OCI-LY7 (cell line): Measurements from ENCODE around the gene PPL. TPM values are rescaled to one million over a fixed set of nuclear protein-coding genes. Genes with fewer than 3 reads are reported as not detected.

Experiments used
- BruUV-seq: library from RNA; stranded (reverse); fragments of 400-500 nt; replicated peaks from 2 replicates; lab custom pipeline; 2021; lab: Mats Ljungman, UMichigan
- CTCF ChIA-PET: fragments of 300-600 bp; sonication (Branson Sonifier 250); formaldehyde crosslinking; loops from one replicate; lab custom pipeline; 2022; ENCODE audit warnings: antibody characterized with exemption; ENCODE audit not compliant: unreplicated experiment; lab: Charles Lee
- POLR2A ChIA-PET: fragments of 300-600 bp; sonication (Branson Sonifier 250); formaldehyde crosslinking; loops from one replicate; lab custom pipeline; 2022; ENCODE audit warnings: antibody characterized with exemption; lab: Charles Lee
- DNase-seq: peaks from one replicate; pipeline ENCODE4 v3.0.0-alpha.2; 2015; ENCODE audit warnings: low spot score
- H2AFZ ChIP-seq: fragments of 200-600 bp; sonication (generic), shearing (Covaris generic); 2 replicates; pipeline ENCODE4 v1.6.1; 2014; ENCODE audit warnings: mild to moderate bottlenecking, antibody characterized with exemption, low read length, moderate library complexity
- H3K27ac ChIP-seq: fragments of 200-600 bp; sonication (generic); 2 replicates; pipeline ENCODE4 v1.5.1; 2014; ENCODE audit warnings: mixed run types, low read depth, mild to moderate bottlenecking, moderate library complexity, low read length, inconsistent platforms; ENCODE audit not compliant: poor library complexity, severe bottlenecking
- H3K36me3 ChIP-seq: fragments of 200-600 bp; sonication (generic); 2 replicates; pipeline ENCODE4 v1.6.1; 2014; ENCODE audit warnings: mild to moderate bottlenecking, antibody characterized with exemption, low read length, moderate library complexity, mixed read lengths; ENCODE audit not compliant: insufficient read depth
- H3K4me1 ChIP-seq: fragments of 200-600 bp; sonication (generic); 2 replicates; pipeline ENCODE4 v1.5.1; 2014; ENCODE audit warnings: mild to moderate bottlenecking, low read length; ENCODE audit not compliant: insufficient read depth, poor library complexity, severe bottlenecking
- H3K4me2 ChIP-seq: fragments of 200-600 bp; sonication (generic); 2 replicates; pipeline ENCODE4 v1.6.1; 2014; ENCODE audit warnings: mild to moderate bottlenecking, low read length
- H3K4me3 ChIP-seq: fragments of 200-600 bp; sonication (generic); 2 replicates; pipeline ENCODE4 v1.5.1; 2014; ENCODE audit warnings: mild to moderate bottlenecking, low read depth, low read length; ENCODE audit not compliant: poor library complexity, severe bottlenecking
- H3K79me2 ChIP-seq: fragments of 200-600 bp; sonication (generic); 2 replicates; pipeline ENCODE4 v1.6.1; 2016; ENCODE audit warnings: low read depth, mild to moderate bottlenecking, low read length, moderate library complexity, mixed read lengths; ENCODE audit not compliant: insufficient read depth
- H3K9me2 ChIP-seq: fragments of 200-600 bp; sonication (generic); 2 replicates; pipeline ENCODE4 v1.6.1; 2016; ENCODE audit warnings: mild to moderate bottlenecking, low read length, mixed read lengths; ENCODE audit not compliant: insufficient read depth
- H3K9me3 ChIP-seq: fragments of 200-600 bp; sonication (generic); 2 replicates; pipeline ENCODE4 v1.6.1; 2014; ENCODE audit warnings: mild to moderate bottlenecking, mixed run types, low read length, mixed read lengths
- H4K20me1 ChIP-seq: fragments of 200-600 bp; sonication (generic); 2 replicates; pipeline ENCODE4 v1.6.1; 2014; ENCODE audit warnings: mild to moderate bottlenecking, antibody characterized with exemption, low read length, moderate library complexity, mixed read lengths; ENCODE audit not compliant: insufficient read depth
- CTCF ChIP-seq: fragments of 200-600 bp; sonication (generic); conservative IDR thresholded peaks from 2 replicates; pipeline ENCODE4 v1.5.1; 2014; ENCODE audit warnings: mild to moderate bottlenecking, antibody characterized with exemption, low read length, moderate library complexity, mixed read lengths
- EZH2phosphoT487 ChIP-seq: fragments of 200-600 bp; sonication (generic); IDR thresholded peaks from 2 replicates; pipeline ENCODE4 v1.6.1; 2018; ENCODE audit warnings: low read depth, borderline replicate concordance, mild to moderate bottlenecking, mixed run types, antibody characterized with exemption, low read length, moderate library complexity, mixed read lengths
- intact Hi-C: fragments of 100-400 bp; cut with micrococcal nuclease; formaldehyde crosslinking; loops from one replicate; pipeline ENCODE4 v1.10.0; 2022; ENCODE audit not compliant: unreplicated experiment
- total RNA-seq, 2 experiments: library from RNA; depleted of rRNA in 1 of 2; stranded (reverse); fragments of >200 nt in 1 of 2; shearing (Covaris generic) in 1 of 2; gene quantifications; 2 replicates each; pipeline ENCODE4 v1.2.3, GENCODE V29; 2014 to 2022

PPL gene
- total RNA-seq, 2 experiments from 2014 or later, result not detected

- H3K9me2 ChIP-seq, result no peaks in the 10 kb centered on the region
- H3K27ac ChIP-seq, result no peak overlapping the region
- H3K36me3 ChIP-seq, result peaks cover 92% of the 10 kb centered on the region
- 0 out of 2 replicates have a peak, but pooled peaks cover under 1% of the 10 kb centered on the region for H4K20me1 ChIP-seq
- TF ChIP-seq EZH2phosphoT487, result no peak
- TF ChIP-seq CTCF, result no peak
- H3K4me3 ChIP-seq, result no peak overlapping the region
- intact Hi-C loops, result no loop called here
- no peaks in the 10 kb centered on the region for H3K4me1 ChIP-seq
- H2AFZ ChIP-seq, result no peak overlapping the region
- no peaks in the 10 kb centered on the region for H3K9me3 ChIP-seq
- CTCF ChIA-PET, result no interaction called here
- no peak overlapping the region for H3K4me2 ChIP-seq
- DNase-seq, result no peak
- POLR2A ChIA-PET, result no interaction called here
- no TSS peak for BruUV-seq
- H3K79me2 ChIP-seq, result peaks cover 4% of the 10 kb centered on the region; the same call in 1 of the 2 replicates
These were observed 63.9 kb downstream of the PPL start for GRCh38 chr16:4873091-4873490.

- no peak overlapping the region for H3K4me2 ChIP-seq
- no peak overlapping the region for H3K27ac ChIP-seq
- H3K9me3 ChIP-seq, result no peaks in the 10 kb centered on the region
- H3K79me2 ChIP-seq, result peaks cover 23% of the 10 kb centered on the region; the same call in 1 of the 2 replicates
- DNase-seq, result no peak
- TF ChIP-seq CTCF (no peak), EZH2phosphoT487 (no peak)
- H4K20me1 ChIP-seq, result 0 out of 2 replicates have a peak, but pooled peaks cover 5% of the 10 kb centered on the region
- intact Hi-C loops, result no loop called here
- peaks cover 94% of the 10 kb centered on the region for H3K36me3 ChIP-seq
- no TSS peak for BruUV-seq
- no peaks in the 10 kb centered on the region for H3K4me1 ChIP-seq
- no peak overlapping the region for H3K4me3 ChIP-seq
- POLR2A ChIA-PET, result no interaction called here
- H3K9me2 ChIP-seq, result no peaks in the 10 kb centered on the region
- CTCF ChIA-PET, result no interaction called here
- H2AFZ ChIP-seq, result no peak overlapping the region
These were observed 65.9 kb downstream of the PPL start for GRCh38 chr16:4871071-4871470.

DNA sequence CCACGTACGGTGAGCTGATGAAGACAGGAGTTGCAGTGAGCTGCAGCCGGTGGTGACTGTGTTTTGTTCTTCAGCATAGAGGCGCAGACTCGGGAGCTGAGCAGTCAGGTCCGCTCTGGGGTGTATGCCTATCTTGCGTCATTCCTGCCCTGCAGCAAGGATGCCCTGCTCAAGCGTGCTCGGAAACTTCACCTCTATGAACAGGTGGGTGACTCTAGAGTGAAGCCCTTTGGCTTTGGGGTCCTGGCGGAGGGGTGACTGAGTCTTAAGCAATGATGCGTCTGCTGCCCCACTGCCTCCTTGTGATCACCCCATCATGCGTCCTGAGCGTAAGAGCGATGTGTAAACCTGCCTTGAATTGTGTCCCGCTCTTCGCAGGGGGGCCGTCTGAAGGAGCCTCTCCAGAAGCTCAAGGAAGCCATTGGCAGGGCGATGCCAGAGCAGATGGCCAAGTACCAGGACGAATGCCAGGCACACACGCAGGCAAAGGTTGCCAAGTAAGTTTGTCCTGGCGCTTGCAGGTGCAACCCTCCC, 66.7 kb downstream of the PPL start:
- no peaks in the 10 kb centered on the region for H3K4me1 ChIP-seq
- CTCF ChIA-PET, result interaction anchor here (0.7 kb wide), 1 partner anchor 9 kb away, joined by 3 read pairs; no protein-coding TSS in a partner anchor
- H3K4me3 ChIP-seq, result no peak overlapping the region
- peaks cover 90% of the 10 kb centered on the region for H3K36me3 ChIP-seq
- intact Hi-C loops, result no loop called here
- TF ChIP-seq CTCF (no peak), EZH2phosphoT487 (no peak)
- POLR2A ChIA-PET, result no interaction called here
- 0 out of 2 replicates have a peak, but pooled peaks cover 5% of the 10 kb centered on the region for H4K20me1 ChIP-seq
- H2AFZ ChIP-seq, result no peak overlapping the region
- no peak for DNase-seq
- peaks cover 30% of the 10 kb centered on the region; the same call in 1 of the 2 replicates for H3K79me2 ChIP-seq
- H3K9me3 ChIP-seq, result no peaks in the 10 kb centered on the region
- H3K27ac ChIP-seq, result no peak overlapping the region
- BruUV-seq, result no TSS peak
- H3K9me2 ChIP-seq, result no peaks in the 10 kb centered on the region
- H3K4me2 ChIP-seq, result no peak overlapping the region
